Liver (tissue), 3 donors: ENCODE measurements around the gene TTC34.

Experiments used
- FOXA1 ChIP-seq: IDR thresholded peaks from 2 replicates; pipeline ENCODE4 v1.6.1; 2016; ENCODE audit warnings: antibody characterized with exemption
- GABPA ChIP-seq, 2 donors: IDR thresholded peaks in 1 of 2; conservative IDR thresholded peaks in 1 of 2; 2 replicates each; pipeline ENCODE4 v1.6.1; 2016; ENCODE audit warnings: antibody characterized with exemption in 2 of 2, mild to moderate bottlenecking in 1 of 2, moderate library complexity in 1 of 2
- JUND ChIP-seq, 2 donors: IDR thresholded peaks; 2 replicates each; pipeline ENCODE4 v1.6.1; 2016; ENCODE audit warnings: antibody characterized with exemption in 2 of 2
- RAD21 ChIP-seq, 2 donors: IDR thresholded peaks; 2 replicates each; pipeline ENCODE4 v1.6.1; 2016; ENCODE audit warnings: antibody characterized with exemption in 2 of 2, mild to moderate bottlenecking in 2 of 2
- RXRA ChIP-seq, 2 donors: IDR thresholded peaks; 2 replicates each; pipeline ENCODE4 v1.6.1; 2017 to 2018; ENCODE audit warnings: antibody characterized with exemption in 2 of 2, mild to moderate bottlenecking in 1 of 2
- SP1 ChIP-seq: IDR thresholded peaks from 2 replicates; pipeline ENCODE4 v1.6.1; 2018; ENCODE audit warnings: antibody characterized with exemption, mild to moderate bottlenecking
- TAF1 ChIP-seq: conservative IDR thresholded peaks from 2 replicates; pipeline ENCODE4 v1.6.1; 2016; ENCODE audit warnings: antibody characterized with exemption, mild to moderate bottlenecking
- YY1 ChIP-seq: IDR thresholded peaks from 2 replicates; pipeline ENCODE4 v1.6.1; 2016; ENCODE audit warnings: antibody characterized with exemption, mild to moderate bottlenecking
- TF ChIP-seq, protein P1 (sequence below): fragments of 150-350 bp; IDR thresholded peaks from 2 replicates; pipeline ENCODE4 v1.5.1; 2017; ENCODE audit warnings: improper control_type of control experiment, low read depth, low read length; ENCODE audit not compliant: missing input control
- TF ChIP-seq, protein P2 (sequence below): IDR thresholded peaks from 2 replicates; pipeline ENCODE4 v1.6.1; 2016; ENCODE audit warnings: antibody characterized with exemption, mild to moderate bottlenecking
- TF ChIP-seq, protein P3 (sequence below): IDR thresholded peaks from 2 replicates; pipeline ENCODE4 v1.6.1; 2016; ENCODE audit warnings: antibody characterized with exemption
- TF ChIP-seq, protein P4 (sequence below): IDR thresholded peaks from 2 replicates; pipeline ENCODE4 v1.6.1; 2016; ENCODE audit warnings: antibody characterized with exemption
- TF ChIP-seq, protein P5 (sequence below): IDR thresholded peaks from 2 replicates; pipeline ENCODE4 v1.6.1; 2016; ENCODE audit warnings: antibody characterized with exemption
- donor health status: healthy.
- donor health status: healthy.

DNA sequence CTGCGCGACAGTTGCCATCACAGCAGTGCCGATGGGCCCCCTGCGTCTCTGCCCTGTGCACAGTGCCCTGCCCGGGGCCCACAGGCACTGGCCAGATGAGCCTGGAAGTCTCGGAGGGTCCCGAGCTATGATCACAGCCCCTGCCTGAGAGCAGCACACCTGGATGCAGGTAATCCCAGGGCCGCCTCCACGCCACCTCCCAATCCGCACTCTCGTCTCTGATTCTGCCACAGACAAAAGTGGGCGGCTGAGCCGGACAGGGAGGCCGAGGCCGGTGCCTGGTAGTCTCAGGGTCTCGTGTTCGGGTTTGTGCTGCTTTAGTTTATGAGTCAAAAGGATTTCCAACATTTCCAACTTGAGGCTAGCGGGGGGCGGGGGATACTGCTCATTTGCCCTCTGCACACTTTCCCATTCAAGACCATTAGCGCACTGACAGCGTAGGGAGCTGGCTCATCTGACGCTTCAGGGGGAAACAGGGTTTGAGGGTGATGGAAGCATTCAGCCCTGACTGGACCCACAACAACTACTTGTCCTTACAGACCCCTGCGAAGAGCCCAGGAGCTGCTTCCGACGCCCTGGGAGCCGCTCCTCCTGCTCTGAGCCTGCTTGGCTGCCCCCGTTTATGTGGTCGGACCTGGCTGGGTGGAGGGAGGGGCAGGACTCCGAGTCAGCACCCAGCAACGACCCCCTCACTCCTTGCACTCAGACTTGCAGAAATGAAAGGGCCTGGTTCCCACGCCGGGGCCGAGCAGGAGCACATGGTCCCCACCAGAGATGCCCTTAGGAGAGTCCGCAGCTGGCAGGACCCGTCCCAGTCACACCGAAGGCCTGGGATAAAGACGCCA, 1.8 kb upstream of the TTC34 start:
- TF ChIP-seq, protein P1, sequence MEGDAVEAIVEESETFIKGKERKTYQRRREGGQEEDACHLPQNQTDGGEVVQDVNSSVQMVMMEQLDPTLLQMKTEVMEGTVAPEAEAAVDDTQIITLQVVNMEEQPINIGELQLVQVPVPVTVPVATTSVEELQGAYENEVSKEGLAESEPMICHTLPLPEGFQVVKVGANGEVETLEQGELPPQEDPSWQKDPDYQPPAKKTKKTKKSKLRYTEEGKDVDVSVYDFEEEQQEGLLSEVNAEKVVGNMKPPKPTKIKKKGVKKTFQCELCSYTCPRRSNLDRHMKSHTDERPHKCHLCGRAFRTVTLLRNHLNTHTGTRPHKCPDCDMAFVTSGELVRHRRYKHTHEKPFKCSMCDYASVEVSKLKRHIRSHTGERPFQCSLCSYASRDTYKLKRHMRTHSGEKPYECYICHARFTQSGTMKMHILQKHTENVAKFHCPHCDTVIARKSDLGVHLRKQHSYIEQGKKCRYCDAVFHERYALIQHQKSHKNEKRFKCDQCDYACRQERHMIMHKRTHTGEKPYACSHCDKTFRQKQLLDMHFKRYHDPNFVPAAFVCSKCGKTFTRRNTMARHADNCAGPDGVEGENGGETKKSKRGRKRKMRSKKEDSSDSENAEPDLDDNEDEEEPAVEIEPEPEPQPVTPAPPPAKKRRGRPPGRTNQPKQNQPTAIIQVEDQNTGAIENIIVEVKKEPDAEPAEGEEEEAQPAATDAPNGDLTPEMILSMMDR, result no peak
- TF ChIP-seq, protein P2, sequence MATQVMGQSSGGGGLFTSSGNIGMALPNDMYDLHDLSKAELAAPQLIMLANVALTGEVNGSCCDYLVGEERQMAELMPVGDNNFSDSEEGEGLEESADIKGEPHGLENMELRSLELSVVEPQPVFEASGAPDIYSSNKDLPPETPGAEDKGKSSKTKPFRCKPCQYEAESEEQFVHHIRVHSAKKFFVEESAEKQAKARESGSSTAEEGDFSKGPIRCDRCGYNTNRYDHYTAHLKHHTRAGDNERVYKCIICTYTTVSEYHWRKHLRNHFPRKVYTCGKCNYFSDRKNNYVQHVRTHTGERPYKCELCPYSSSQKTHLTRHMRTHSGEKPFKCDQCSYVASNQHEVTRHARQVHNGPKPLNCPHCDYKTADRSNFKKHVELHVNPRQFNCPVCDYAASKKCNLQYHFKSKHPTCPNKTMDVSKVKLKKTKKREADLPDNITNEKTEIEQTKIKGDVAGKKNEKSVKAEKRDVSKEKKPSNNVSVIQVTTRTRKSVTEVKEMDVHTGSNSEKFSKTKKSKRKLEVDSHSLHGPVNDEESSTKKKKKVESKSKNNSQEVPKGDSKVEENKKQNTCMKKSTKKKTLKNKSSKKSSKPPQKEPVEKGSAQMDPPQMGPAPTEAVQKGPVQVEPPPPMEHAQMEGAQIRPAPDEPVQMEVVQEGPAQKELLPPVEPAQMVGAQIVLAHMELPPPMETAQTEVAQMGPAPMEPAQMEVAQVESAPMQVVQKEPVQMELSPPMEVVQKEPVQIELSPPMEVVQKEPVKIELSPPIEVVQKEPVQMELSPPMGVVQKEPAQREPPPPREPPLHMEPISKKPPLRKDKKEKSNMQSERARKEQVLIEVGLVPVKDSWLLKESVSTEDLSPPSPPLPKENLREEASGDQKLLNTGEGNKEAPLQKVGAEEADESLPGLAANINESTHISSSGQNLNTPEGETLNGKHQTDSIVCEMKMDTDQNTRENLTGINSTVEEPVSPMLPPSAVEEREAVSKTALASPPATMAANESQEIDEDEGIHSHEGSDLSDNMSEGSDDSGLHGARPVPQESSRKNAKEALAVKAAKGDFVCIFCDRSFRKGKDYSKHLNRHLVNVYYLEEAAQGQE, result no peak
- TF ChIP-seq YY1, result no peak
- TF ChIP-seq RXRA (IDR thresholded peaks at IDR 0.05), result no peak
- no peak for TF ChIP-seq RAD21 (IDR thresholded peaks at IDR 0.05)
- TF ChIP-seq, protein P3, sequence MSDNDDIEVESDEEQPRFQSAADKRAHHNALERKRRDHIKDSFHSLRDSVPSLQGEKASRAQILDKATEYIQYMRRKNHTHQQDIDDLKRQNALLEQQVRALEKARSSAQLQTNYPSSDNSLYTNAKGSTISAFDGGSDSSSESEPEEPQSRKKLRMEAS, result no peak
- TF ChIP-seq GABPA (IDR thresholded peaks at IDR 0.05 in 1 of 2, conservative IDR thresholded peaks at IDR 0.05 in 1 of 2), result no peak
- TF ChIP-seq SP1, result no peak
- TF ChIP-seq JUND (IDR thresholded peaks at IDR 0.05), result no peak
- TF ChIP-seq TAF1, result no peak
- TF ChIP-seq, protein P4, sequence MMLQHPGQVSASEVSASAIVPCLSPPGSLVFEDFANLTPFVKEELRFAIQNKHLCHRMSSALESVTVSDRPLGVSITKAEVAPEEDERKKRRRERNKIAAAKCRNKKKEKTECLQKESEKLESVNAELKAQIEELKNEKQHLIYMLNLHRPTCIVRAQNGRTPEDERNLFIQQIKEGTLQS, result no peak
- TF ChIP-seq FOXA1, result no peak
- TF ChIP-seq, protein P5, sequence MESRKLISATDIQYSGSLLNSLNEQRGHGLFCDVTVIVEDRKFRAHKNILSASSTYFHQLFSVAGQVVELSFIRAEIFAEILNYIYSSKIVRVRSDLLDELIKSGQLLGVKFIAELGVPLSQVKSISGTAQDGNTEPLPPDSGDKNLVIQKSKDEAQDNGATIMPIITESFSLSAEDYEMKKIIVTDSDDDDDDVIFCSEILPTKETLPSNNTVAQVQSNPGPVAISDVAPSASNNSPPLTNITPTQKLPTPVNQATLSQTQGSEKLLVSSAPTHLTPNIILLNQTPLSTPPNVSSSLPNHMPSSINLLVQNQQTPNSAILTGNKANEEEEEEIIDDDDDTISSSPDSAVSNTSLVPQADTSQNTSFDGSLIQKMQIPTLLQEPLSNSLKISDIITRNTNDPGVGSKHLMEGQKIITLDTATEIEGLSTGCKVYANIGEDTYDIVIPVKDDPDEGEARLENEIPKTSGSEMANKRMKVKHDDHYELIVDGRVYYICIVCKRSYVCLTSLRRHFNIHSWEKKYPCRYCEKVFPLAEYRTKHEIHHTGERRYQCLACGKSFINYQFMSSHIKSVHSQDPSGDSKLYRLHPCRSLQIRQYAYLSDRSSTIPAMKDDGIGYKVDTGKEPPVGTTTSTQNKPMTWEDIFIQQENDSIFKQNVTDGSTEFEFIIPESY, result no peak
